Activated CD4-positive, alpha-beta memory T cell treated with anti-CD3 and anti-CD28 coated beads, Interleukin-2, amount 10 ng/mL, durations not matched to agents 7 days and 5 days (primary cell): ENCODE results near the gene CCSER1. TPM values are rescaled to one million over a fixed set of nuclear protein-coding genes. Genes with fewer than 3 reads are reported as not detected.
"Not testable (repeated sequence)": the region's sequence is repeated elsewhere in the genome, so short reads cannot be mapped to it uniquely, and the experiment has no call there.

ENCODE experiments used
- CTCF ChIA-PET: fragments of 350-600 bp; sonication (Branson Sonifier 250); formaldehyde crosslinking; loops from one replicate; lab custom pipeline; 2021; ENCODE audit warnings: antibody characterized with exemption, inconsistent platforms; lab: Charles Lee
- POLR2A ChIA-PET: fragments of 350-600 bp; sonication (Branson Sonifier 250); formaldehyde crosslinking; loops from one replicate; lab custom pipeline; 2021; ENCODE audit warnings: antibody characterized with exemption; lab: Charles Lee
- DNase-seq: peaks from one replicate; pipeline ENCODE4 v3.0.0-alpha.2; 2020
- H3K27ac Mint-ChIP-seq: one replicate; pipeline ENCODE4 v1.8.0; 2021; ENCODE audit warnings: mild to moderate bottlenecking, mixed read lengths
- H3K27me3 Mint-ChIP-seq: one replicate; pipeline ENCODE4 v1.8.0; 2021; ENCODE audit warnings: mixed read lengths
- H3K36me3 Mint-ChIP-seq: one replicate; pipeline ENCODE4 v1.8.0; 2021; ENCODE audit warnings: low read depth, mixed read lengths
- H3K4me1 Mint-ChIP-seq: one replicate; pipeline ENCODE4 v1.8.0; 2021; ENCODE audit warnings: mixed read lengths
- H3K4me3 Mint-ChIP-seq: one replicate; pipeline ENCODE4 v1.8.0; 2021; ENCODE audit warnings: mild to moderate bottlenecking, mixed read lengths
- H3K9me3 Mint-ChIP-seq: one replicate; pipeline ENCODE4 v1.8.0; 2021; ENCODE audit warnings: mixed read lengths
- total RNA-seq, 2 experiments: library from RNA; stranded (reverse); gene quantifications; one replicate each; pipeline ENCODE4 v1.2.3, GENCODE V29; 2021

The CCSER1 gene
- total RNA-seq, 2 experiments from 2014 or later = 0.50 to 0.73 TPM

DNA sequence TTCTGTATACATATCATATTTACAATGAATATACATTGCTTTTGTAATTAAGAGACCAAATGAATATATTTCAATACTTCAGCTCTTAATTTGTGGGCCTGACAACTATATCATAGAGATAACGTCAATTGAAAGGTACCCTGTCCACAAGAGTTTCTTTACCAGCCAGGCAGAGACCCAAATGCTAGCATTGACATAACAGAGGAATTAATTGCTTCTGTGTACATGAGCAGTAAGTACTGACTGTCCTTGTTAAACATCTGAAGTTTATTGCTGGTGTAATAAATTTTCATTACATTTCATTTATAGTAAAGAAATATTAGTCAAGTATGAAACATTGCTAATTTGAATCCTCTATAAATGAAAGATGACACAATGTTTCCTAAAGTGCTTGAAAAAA is 910.8 kb downstream of the CCSER1 start:
- Mint-ChIP-seq H3K27me3 (no peaks in the 10 kb centered on the region), H3K4me1 (no peaks in the 10 kb centered on the region), H3K9me3 (no peaks in the 10 kb centered on the region), H3K27ac (no peak overlapping the region), H3K4me3 (no peak overlapping the region), H3K36me3 (no peaks in the 10 kb centered on the region)
- CTCF ChIA-PET = no interaction called here
- DNase-seq = no peak
- POLR2A ChIA-PET = no interaction called here

GRCh38 chr4:91057871-91058270 is 930.7 kb downstream of the CCSER1 start:
- no peak overlapping the region for H3K4me3 Mint-ChIP-seq
- no peaks in the 10 kb centered on the region for H3K4me1 Mint-ChIP-seq
- H3K9me3 Mint-ChIP-seq = no peaks in the 10 kb centered on the region
- DNase-seq = no peak
- H3K27ac Mint-ChIP-seq = no peak overlapping the region
- H3K27me3 Mint-ChIP-seq = no peaks in the 10 kb centered on the region
- POLR2A ChIA-PET = no interaction called here
- no peaks in the 10 kb centered on the region for H3K36me3 Mint-ChIP-seq
- CTCF ChIA-PET = no interaction called here

GRCh38 chr4:91058345-91058744 is 931.2 kb downstream of the CCSER1 start:
- ChIA-PET CTCF (no interaction called here), POLR2A (no interaction called here)
- Mint-ChIP-seq H3K4me3 (no peak overlapping the region), H3K36me3 (no peaks in the 10 kb centered on the region), H3K27ac (no peak overlapping the region), H3K4me1 (no peaks in the 10 kb centered on the region), H3K9me3 (no peaks in the 10 kb centered on the region), H3K27me3 (no peaks in the 10 kb centered on the region)
- DNase-seq = no peak

GRCh38 chr4:91064157-91064853 is 937.1 kb downstream of the CCSER1 start:
- Mint-ChIP-seq H3K9me3 (no peaks in the 10 kb centered on the region), H3K36me3 (no peaks in the 10 kb centered on the region), H3K27me3 (no peaks in the 10 kb centered on the region), H3K4me3 (no peak overlapping the region), H3K4me1 (no peaks in the 10 kb centered on the region), H3K27ac (no peak overlapping the region)
- POLR2A ChIA-PET = no interaction called here
- CTCF ChIA-PET = no interaction called here
- no peak for DNase-seq

DNA sequence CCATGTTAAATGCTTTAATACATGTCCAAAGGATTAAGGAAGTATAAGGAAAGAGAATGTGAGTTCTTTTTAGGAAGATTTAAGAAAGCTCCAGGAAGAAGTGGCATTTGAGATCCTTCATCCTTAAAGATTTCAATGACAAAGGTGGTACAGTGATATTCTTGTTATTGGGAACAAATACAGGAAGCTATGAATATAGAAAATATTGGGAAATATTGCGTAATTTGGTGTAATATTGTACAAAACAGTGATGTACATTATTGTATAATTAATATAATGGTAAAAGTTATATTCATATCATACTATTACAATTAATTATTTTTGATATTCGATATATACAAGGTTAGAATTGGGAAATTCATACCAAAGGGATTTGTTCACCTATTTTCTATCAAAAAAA is 937.9 kb downstream of the CCSER1 start:
- Mint-ChIP-seq H3K27me3 (no peaks in the 10 kb centered on the region), H3K4me3 (no peak overlapping the region), H3K4me1 (no peaks in the 10 kb centered on the region), H3K9me3 (no peaks in the 10 kb centered on the region), H3K36me3 (no peaks in the 10 kb centered on the region), H3K27ac (no peak overlapping the region)
- POLR2A ChIA-PET = no interaction called here
- CTCF ChIA-PET = no interaction called here
- no peak for DNase-seq

DNA sequence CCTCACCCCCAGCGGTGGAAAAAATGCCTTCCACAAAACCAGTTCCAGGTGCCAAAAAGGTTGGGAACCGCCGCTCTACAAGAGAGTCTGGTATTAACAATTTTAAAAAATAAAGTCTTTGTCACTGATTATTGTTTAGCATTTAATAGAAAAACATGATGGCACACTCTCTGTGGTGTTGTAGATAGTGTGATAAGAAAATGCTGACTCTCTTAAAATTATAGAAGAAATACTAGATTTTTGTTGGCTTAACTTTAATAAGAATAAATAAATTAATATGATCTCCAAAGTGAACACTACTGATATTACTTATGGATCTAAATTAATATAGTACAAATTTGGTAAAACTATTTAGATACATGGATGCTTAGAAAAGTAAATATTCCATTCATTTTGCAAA is 943.5 kb downstream of the CCSER1 start:
- no peak overlapping the region for H3K4me3 Mint-ChIP-seq
- H3K36me3 Mint-ChIP-seq = no peaks in the 10 kb centered on the region
- CTCF ChIA-PET = no interaction called here
- H3K9me3 Mint-ChIP-seq = no peaks in the 10 kb centered on the region
- H3K27me3 Mint-ChIP-seq = no peaks in the 10 kb centered on the region
- DNase-seq = no peak
- POLR2A ChIA-PET = no interaction called here
- H3K27ac Mint-ChIP-seq = no peak overlapping the region
- no peaks in the 10 kb centered on the region for H3K4me1 Mint-ChIP-seq

DNA sequence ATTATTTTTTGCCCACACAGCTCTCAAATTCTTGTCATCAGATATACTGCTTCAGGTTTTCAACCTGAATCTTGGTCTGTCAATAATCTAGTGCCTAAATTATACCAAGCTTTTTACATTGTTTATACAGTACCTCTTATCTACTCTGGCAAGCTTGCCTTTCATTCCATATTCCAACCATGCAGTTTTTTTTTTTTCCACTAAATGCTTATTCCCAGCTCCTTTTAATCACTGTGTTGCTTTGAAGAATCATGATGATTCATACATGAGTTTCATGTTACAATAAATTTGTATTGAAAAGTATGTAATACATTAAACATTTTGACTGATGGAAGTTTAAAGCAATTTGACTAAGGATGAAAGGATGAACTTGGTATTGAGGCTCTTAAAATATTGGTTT is 949.0 kb downstream of the CCSER1 start:
- H3K27me3 Mint-ChIP-seq = no peaks in the 10 kb centered on the region
- ChIA-PET CTCF (no interaction called here), POLR2A (no interaction called here)
- no peak for DNase-seq
- no peak overlapping the region for H3K4me3 Mint-ChIP-seq
- H3K27ac Mint-ChIP-seq = no peak overlapping the region
- no peaks in the 10 kb centered on the region for H3K36me3 Mint-ChIP-seq
- peaks cover 11% of the 10 kb centered on the region for H3K9me3 Mint-ChIP-seq
- H3K4me1 Mint-ChIP-seq = no peaks in the 10 kb centered on the region

DNA sequence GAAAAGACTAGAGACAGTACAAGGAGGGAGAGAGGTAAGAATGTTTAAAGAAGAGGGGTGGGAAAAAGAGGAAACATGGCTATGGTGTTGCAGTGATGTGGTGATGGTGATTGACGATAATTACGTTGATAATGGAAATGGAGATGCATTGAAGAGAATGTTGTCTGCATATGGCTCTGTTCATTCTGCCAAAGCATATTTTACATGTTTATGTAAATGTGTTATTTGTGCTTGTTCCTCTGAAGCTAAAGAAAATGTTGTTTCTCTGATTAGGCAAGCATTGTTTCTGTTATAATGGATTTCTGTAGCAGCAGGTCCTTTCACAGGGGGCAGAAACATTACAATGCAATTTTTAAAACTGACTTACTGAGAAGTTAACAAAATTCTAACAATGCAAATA is 958.8 kb downstream of the CCSER1 start:
- CTCF ChIA-PET = no interaction called here
- Mint-ChIP-seq H3K4me1 (no peaks in the 10 kb centered on the region), H3K27ac (no peak overlapping the region), H3K36me3 (no peaks in the 10 kb centered on the region), H3K4me3 (no peak overlapping the region), H3K27me3 (no peaks in the 10 kb centered on the region), H3K9me3 (peaks cover 3% of the 10 kb centered on the region)
- POLR2A ChIA-PET = no interaction called here
- no peak for DNase-seq

DNA sequence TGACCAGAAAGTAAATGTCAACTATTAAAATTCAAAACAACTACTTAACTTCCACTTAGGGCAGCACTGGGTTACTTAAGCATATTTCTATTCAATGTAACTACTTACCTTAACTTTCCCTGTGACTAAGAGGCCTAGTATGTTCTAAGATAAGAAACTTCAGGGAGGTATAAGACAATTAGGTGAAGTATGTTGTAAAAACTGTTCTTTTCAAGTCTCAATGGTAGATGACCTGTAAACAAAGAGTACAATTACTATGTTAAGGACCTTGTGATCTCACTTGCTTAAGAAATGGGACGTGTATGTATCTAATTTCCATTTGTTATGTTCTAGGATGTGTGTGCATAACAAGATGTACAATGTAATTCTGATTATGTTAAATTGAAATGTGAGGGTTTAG is 960.5 kb downstream of the CCSER1 start:
- H3K27me3 Mint-ChIP-seq = no peaks in the 10 kb centered on the region
- no peak overlapping the region for H3K4me3 Mint-ChIP-seq
- H3K9me3 Mint-ChIP-seq = peaks cover 3% of the 10 kb centered on the region
- ChIA-PET POLR2A (no interaction called here), CTCF (no interaction called here)
- H3K36me3 Mint-ChIP-seq = no peaks in the 10 kb centered on the region
- no peak overlapping the region for H3K27ac Mint-ChIP-seq
- DNase-seq = no peak
- H3K4me1 Mint-ChIP-seq = no peaks in the 10 kb centered on the region

DNA sequence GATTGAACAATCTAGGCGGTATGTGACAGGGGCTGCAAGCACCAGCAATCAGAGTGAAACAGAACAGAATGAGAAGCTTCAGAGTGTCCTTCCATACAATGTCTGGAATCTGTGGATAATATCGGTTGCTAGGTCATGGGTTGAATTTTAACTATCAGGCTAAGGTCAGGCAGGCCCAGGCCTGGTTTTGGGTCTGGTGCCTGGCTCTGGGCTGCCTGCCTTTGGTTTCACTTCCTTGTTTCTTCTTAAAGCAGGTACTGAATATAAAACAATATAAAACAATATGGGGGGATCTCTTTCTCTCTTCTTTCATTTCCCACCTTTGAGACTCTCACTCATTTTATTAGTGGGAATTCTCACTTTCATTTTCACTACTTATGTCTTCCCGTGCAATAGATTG is 962.0 kb downstream of the CCSER1 start:
- CTCF ChIA-PET = no interaction called here
- no peak overlapping the region for H3K27ac Mint-ChIP-seq
- H3K4me3 Mint-ChIP-seq = no peak overlapping the region

DNA sequence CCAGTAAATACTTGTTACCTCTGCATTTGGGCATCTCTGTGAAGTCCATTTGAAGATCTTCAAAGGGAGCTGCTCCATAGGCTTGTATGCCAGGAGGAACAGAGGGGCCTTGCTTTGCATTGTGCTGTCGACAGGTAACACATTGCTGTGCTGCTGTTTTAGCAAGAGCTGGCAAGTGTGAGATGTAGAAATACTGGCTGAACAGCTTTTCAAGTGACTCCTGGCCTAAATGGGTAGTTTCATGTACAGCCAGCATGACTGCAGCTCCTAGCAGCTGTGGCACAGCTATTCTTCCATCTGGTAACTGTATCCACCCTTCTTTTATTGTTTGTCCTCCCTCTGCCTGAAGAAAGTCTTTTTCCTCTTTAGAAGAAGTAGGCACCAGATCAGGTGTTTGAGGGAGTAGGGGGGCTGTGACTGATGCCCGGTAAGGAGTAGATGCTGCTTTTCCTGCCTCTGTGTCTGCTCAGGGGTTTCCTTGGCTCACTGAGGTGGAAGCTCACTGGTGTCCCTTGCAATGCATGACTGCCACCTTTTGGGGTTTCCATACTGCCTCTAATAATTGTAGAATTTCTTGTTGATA is 965.3 kb downstream of the CCSER1 start:
- CTCF ChIA-PET = no interaction called here
- H3K36me3 Mint-ChIP-seq = no peaks in the 10 kb centered on the region
- H3K9me3 Mint-ChIP-seq = peaks cover 4% of the 10 kb centered on the region
- DNase-seq = no peak
- H3K27ac Mint-ChIP-seq = no peak overlapping the region
- POLR2A ChIA-PET = no interaction called here
- H3K27me3 Mint-ChIP-seq = no peaks in the 10 kb centered on the region
- H3K4me3 Mint-ChIP-seq = no peak overlapping the region
- no peaks in the 10 kb centered on the region for H3K4me1 Mint-ChIP-seq

More for the DNA sequence above, 962.0 kb downstream of the CCSER1 start:
- DNase-seq = no peak
- H3K9me3 Mint-ChIP-seq = peaks cover 3% of the 10 kb centered on the region
- POLR2A ChIA-PET = no interaction called here
- H3K36me3 Mint-ChIP-seq = no peaks in the 10 kb centered on the region
- no peaks in the 10 kb centered on the region for H3K27me3 Mint-ChIP-seq
- H3K4me1 Mint-ChIP-seq = no peaks in the 10 kb centered on the region

DNA sequence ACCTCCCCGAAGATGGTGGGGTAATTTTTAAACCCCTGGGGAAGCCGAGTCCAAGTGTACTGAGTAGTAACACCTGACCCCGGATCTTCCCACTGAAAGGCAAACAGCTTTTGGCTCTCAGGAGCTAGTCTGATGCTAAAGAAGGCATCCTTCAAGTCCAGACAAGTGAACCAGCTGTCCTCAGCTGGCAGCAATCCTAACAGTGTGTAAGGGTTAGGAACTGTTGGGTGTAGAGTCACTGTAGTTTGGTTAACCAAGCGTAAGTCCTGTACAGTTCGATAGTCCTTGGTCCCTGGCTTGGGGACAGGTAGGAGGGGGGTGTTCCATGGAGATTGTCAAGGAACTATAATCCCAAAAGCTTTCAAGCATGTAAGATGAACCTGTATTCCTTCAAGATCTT is 967.0 kb downstream of the CCSER1 start:
- CTCF ChIA-PET, POLR2A ChIA-PET, DNase-seq, H3K27me3 Mint-ChIP-seq, H3K36me3 Mint-ChIP-seq, H3K4me3 Mint-ChIP-seq, H3K4me1 Mint-ChIP-seq, H3K27ac Mint-ChIP-seq, H3K9me3 Mint-ChIP-seq: not testable (repeated sequence)

- Mint-ChIP-seq H3K4me1 (no peaks in the 10 kb centered on the region), H3K27ac (no peak overlapping the region), H3K4me3 (no peak overlapping the region), H3K27me3 (no peaks in the 10 kb centered on the region), H3K36me3 (no peaks in the 10 kb centered on the region), H3K9me3 (peaks cover 10% of the 10 kb centered on the region)
- CTCF ChIA-PET = no interaction called here
- DNase-seq = no peak
- POLR2A ChIA-PET = no interaction called here
These were observed 972.5 kb downstream of the CCSER1 start for GRCh38 chr4:91099666-91100065.

DNA sequence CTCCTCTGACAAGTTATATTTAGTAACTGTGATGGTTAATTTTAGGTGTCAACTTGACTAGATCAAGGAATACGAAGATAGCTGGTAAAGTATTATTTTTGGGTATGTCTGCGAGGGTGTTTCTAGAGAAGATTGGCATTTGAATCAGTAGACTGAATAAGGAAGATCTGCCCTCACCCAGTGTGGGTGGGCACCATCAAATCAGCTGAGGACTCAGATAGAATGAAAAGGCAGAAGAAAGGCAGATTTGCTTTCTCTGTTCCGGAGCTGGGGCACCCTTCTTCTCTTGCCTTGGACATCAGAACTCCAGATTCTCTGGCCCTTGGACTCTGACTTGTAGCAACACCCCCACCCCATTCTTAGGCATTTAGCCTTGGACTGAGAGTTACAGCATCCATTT is 981.6 kb downstream of the CCSER1 start:
- CTCF ChIA-PET = no interaction called here
- Mint-ChIP-seq H3K4me1 (no peaks in the 10 kb centered on the region), H3K27ac (no peak overlapping the region), H3K9me3 (peaks cover 4% of the 10 kb centered on the region), H3K36me3 (no peaks in the 10 kb centered on the region), H3K27me3 (no peaks in the 10 kb centered on the region), H3K4me3 (no peak overlapping the region)
- no peak for DNase-seq
- POLR2A ChIA-PET = no interaction called here
